Stimulated activated CD8-positive, alpha-beta memory T cell treated with anti-CD3 and anti-CD28 coated beads, Interleukin-12 subunit alpha, Interleukin-12 subunit beta, amount 100 ng/mL, for 24 hours (primary cell): Measurements from ENCODE around the gene RPL12.
"Not testable (repeated sequence)": the region's sequence is repeated elsewhere in the genome, so short reads cannot be mapped to it uniquely, and the experiment has no call there.

Experiments
- DNase-seq: peaks from one replicate; pipeline ENCODE4 v3.0.0-alpha.2; 2020; ENCODE audit errors: extremely low read depth

Gene RPL12

DNA sequence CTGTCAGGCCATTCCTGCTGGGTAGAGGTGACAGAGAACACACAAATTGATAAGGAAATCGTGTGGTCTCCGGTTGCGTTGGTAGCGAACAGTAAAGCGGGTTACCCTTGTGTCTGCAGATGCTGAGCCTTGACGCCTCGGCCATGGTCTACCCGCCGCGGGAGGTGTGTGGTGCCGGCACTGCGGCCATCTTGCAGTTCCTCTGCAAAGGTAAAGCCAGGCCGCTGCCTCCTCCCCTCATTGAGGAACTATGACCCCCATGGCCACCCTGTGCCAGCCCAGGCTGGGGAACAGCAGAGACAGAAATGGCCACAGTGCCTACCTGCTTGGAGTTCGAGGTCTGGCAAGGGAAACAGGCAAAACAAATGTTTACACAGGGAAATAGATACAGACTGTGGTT is 16.4 kb upstream of the RPL12 start:
- DNase-seq = no peak

DNA sequence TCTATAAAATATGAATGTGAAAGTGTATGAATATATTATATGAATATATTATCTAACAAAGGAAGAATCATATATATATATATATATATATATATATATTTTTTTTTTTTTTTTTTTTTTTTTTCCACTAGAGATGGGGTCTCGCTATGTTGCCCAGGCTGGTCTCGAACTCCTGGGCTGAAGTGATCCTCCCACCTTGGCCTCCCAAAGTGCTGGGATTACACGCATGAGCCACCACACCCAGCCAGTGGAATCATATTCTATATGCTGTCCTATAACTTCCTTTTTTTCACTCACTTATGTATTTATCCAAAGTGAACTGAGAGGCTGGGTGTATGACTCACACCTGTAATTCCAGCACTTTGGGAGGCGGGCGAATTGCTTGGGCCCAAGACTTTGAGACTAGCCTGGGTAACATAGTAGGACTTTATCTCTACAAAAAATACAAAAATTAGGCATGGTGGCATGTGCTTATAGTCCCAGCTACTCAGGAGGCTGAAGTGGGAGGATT is 15.3 kb upstream of the RPL12 start:
- not testable (repeated sequence) for DNase-seq

DNA sequence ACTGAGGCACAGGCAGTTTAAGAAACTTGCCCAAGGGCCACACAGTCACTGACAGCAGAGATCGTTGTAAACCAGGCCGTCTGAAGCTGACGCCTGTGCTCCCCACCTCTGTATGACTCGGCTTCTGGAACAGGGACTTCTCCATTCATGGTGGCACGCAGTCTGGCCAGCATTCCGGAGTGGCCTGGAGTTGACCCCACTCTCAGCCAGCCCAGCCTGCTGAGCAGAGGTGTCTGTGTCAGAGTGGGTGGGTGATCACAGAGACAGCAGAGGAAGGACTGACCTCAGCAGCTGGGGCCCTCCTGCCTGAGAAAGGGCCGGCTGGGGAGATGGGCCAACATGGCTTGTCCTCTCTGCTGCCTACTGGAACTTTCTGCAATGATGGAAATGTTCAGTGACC is 12.7 kb upstream of the RPL12 start:
- DNase-seq = no peak

DNA sequence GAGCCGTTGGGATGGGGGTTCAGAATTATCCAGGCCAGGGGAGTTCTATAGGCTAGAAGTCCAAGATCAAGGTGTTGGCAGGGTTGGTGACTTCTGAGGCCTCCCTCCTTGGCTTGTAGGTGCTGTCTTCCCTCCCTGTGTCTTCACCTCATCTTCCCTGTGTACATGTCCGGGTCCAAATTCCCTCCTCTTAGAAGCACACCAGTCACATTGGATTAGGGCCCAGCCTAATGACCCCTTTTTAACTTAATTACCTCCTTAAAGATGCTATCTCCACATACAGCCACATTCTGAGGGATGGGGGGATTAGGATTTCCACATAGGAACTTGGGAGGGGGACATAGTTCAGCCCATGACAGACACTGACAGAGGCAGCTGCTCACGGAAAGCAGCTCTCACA is 12.2 kb upstream of the RPL12 start:
- no peak for DNase-seq

DNA sequence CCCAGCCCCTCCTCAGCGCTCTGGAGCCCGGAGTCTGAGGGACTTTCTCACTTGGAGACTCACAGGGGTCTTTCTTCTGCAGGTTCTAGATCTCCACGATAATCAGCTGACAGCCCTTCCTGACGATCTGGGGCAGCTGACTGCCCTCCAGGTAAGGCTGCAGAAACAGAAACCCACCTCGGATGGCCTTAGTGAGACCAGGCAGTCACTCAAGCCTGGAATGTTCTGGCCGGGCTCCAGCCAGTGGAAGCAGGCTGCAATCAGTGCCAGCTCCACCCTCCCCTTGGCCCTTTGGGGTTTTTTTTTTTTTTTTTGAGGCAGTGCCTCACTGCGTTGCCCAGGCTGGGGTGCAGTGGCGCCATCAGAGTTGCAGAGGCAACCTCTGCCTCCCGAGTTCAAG is 7.7 kb upstream of the RPL12 start:
- DNase-seq = no peak

DNA sequence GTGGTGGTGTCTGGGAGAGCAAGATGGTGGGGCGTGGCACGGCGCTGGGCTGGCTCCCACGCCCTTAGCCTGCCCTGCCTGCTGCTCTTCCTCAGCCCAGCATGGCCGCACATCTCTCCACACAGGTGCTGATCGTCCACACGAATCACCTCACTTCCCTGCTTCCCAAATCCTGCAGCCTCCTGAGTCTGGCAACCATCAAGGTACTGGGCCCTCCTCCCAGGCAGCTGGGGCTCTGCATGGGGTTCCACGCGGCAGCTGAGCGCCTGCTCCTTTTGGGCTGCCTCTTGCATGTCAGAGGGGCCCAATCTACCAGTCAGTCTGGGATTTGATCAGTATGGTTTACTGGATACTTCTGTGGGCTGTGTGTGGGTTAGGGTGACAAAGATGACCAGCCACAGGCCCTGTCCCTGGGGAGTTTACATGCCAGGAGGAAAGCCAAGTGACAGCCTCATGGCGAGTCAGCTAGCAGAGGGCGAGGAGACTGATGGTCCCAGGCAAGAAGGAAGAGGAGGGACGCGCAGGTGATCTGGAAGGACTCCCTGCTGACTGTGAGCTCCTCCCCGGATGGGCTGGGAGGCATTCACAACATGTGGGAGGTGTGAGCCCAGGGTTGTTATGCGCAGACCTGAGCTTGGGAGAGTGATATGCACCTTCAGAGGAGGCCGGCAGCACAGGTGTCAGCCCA is 6.1 kb upstream of the RPL12 start:
- no peak for DNase-seq

DNA sequence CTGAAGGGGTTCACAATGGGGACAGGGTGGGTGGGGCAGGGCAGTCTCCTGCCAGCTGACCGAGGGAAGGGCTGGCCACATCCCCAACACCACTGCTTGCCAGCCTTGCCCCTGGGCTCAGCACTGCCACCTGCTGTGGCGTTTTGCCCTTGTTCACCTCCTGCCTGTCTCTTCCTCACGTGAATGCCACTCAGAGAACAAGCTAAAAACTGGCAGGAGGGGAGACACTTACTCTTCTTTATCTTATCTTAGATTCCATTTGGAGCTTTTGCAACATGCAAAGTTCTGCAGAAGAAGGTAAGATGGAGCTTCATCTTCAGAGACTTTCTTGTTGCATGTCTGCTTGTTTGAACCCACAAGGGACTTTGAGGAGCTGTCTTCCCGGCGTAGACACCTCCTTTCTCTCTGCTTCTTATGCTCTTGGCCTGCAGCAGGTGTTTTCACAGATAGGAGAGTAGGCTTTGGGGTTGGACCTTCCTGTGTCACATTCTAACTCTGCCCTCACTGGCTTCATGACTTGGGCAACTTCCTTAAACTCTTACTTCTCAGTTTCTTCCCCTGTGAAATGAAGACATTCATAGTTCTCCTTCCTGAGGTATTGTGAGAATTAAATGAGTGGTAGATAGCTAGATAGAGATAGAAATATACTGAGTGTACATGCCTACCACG is 4.3 kb upstream of the RPL12 start:
- no peak for DNase-seq

DNA sequence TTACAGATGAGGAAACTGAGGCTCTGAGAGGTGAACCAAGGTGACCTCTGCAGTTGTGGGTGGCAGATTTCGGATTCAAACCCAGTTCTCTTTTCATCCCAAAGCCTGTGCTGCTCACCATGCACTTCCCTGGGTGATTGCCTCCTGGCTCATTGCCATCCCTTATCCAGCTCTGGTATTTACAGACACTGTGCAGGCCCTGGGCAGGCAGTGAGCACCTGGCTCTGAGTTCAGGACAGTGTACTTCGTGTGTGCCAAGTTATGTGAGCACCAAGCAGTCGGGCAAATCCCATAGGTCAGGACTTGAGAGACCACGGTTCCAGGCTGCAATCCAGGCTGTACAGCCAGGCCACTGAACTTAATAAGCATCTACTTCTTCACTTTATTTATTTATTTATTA is 1.5 kb upstream of the RPL12 start:
- DNase-seq = no peak

DNA sequence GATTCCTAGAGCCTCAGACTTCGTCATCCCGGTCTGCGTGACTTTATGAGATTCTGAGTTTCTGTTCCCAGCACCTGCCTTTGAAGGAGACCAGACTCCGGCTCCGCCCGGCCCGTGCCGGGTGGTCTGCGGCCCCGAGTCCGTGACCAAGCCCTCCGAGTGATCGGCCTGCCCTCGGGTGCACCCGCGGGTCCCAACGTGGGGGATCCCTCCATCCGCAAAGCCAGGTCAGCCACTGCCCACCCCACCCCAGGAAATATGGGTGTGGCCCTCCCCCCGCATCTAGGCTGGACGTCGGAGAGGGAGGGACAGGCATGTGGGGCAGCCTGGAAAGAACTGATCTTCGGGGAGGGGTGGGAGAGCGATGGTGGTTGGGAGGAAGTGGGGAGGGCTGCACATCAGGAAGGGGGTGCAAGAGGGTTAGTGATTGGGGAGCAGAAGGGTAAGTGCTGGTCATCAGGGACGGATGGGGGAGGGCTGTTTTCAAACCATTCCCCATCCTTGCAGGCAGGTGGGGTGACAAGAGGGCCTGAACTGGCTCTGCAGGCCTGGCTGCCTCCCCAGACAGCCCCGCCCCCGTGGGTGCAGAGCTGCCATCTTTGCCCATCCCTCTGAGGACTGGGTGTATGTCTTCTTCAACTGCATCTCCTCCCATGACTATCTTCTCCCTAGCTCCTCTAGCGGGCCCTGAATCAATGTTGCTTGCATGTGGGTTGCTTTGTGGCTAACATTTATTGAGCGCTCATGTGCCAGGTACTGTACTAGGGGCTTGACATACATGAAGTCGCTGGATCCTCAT is 851 bp upstream of the RPL12 start:
- no peak for DNase-seq

DNA sequence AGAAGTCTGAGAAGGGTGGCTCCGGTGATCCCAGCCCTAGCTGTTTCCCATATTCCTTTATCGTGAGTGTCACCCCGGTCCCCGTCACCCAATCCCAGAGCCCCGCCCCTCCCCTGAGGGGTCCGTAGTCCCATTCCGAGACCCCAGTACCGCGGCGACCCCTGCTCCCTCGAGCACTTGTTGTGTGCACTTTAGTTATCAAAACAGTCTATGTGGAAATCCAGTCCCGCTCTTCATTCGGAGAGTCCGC is 327 bp upstream of the RPL12 start:
- no peak for DNase-seq

DNA sequence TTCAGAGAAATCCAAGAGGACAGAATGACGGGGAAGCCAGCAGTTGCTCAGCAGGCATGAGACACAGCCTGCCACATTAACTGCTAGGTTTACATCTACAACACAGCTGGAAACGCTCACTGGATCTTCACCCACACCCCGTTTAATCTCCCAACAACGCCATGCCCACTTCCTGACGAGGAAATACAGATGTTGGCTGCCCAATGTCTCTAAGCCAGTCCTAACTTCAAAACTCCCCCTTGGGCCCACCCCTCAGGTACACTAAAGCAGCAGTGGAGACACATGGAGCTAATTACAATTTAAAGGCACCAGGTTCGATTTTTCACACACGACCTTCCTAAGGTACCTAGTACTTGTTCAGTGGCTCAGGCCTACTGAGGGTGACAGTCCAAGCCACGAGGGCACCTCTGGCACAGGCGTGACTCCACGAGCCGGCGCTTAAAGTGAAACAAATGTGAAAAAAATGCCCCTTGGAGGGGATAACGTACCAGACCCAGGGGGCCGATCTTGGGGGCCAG is 904 bp downstream of the RPL12 start:
- DNase-seq = no peak

DNA sequence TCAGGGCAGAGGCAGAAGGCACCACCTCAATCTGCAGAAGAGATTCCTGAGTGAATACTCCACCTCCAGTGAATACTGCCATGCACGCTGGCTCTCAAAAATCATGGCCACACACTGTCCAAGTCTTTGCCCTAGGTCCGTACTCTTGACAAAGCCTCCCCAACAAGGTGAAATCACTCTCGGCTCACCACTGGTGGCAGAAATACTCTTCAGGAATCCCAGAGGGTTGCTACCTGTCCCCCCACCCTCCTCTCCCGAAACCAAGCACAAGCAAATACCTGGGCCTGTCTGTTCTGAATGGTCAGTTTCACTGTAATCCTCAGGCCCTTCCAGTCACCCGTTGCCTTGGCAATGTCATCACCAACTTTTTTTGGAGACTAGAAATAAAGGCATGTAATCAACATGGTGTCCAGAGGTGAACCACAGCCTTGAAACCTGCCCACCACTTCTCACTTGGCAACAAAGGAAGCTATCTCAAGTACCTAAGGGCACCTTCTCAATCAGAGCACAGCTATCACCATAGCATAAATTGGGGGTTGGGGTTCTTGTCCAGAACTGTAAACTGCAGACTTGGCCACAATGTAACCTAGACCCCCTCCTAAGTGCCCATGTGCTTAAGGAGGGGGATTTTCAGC is 1.8 kb downstream of the RPL12 start:
- no peak for DNase-seq

DNA sequence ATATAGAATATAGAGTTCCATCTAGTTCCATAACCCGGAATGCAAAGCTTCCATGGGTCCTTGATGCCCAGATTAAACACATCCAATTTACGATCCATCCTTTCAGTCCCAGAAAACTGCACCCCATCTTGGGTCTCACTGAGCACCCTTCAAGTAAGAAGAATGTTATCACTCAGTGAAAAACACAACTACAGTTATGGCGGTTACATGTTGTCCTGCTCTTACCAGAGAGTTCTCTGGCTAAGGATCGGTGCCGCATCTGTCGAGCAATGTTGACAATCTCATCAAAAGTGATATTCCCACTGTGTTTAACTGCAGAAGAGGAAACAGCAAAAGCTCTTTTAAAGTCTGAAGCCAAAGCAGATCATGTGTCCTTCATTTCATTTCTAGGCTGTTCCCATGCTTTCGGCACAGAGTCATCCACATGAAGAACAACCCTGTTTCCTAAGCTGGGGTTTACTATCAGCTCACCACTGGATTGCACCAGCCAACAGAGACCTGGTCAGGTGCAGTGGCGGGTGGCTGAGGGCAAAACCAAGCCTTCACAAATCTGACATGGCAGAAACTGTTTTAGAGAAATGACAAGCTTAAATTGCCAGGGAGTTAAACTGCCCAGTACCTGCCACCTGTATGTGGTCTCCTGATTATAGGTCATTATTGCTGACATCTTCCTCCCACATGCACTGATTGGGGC is 2.9 kb downstream of the RPL12 start:
- DNase-seq = no peak

DNA sequence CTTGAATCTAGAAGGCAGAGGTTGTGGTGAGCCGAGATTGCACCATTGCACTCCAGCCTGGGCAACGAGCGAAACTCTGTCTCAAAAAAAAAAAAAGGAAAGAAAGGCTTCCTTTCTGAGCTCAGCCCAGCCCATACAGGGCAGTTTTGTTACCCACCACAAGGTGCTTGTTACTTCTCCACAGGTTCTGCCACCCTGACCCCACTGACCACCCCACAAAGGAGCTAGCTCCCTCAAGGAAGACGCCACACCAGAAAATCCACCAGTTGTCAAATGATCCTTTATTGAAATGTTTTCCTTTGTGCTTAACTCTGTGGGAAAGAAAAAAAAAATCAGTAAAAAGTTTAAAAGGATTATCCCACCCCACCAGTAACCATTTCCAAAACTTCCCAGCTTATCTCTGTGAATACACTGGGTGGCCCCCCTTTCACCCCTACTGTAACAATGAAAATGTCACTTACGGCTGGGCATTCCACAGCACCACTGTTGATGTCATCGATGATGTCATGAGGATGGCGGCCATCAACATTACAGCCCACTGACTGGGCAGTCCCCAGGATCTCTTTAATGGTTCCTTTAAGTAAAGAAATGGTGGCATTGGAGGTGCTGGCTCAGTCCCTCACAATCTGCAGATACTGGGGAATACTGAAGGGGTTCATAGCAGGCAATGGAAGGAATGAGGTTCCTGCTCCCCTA is 3.6 kb downstream of the RPL12 start:
- no peak for DNase-seq

DNA sequence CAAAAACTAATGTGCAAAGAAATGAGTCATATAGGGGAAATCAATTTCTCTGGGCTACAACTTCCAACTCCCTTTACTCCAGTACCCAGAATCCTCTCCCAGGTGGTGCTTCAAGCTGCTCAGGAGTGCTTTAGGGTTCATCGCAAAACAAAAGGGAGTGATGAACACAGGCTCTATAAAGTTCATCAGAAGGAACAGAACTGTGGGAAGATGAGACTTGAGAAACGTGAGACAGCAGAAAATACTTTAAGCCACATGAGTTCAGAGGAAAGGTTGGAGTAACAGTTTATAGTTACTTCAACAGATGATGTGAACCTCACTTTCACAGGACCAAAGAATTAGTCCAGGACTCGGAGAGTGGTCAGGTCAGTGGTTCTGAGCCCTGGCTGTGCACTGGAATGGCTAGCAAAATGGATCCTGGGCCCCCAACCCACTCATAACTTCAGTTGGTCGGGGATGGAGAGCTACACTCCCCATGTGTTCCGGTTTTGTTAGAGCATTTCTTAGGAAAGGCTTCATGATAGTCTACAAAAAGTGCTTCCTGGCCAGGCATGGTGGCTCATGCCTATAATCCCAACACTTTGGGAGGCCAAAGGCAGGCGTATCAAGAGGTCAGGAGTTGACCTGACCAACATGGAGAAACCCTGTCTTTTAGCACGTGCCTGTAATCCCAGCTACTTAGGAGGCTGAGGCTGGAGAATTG is 4.3 kb downstream of the RPL12 start:
- DNase-seq = no peak

DNA sequence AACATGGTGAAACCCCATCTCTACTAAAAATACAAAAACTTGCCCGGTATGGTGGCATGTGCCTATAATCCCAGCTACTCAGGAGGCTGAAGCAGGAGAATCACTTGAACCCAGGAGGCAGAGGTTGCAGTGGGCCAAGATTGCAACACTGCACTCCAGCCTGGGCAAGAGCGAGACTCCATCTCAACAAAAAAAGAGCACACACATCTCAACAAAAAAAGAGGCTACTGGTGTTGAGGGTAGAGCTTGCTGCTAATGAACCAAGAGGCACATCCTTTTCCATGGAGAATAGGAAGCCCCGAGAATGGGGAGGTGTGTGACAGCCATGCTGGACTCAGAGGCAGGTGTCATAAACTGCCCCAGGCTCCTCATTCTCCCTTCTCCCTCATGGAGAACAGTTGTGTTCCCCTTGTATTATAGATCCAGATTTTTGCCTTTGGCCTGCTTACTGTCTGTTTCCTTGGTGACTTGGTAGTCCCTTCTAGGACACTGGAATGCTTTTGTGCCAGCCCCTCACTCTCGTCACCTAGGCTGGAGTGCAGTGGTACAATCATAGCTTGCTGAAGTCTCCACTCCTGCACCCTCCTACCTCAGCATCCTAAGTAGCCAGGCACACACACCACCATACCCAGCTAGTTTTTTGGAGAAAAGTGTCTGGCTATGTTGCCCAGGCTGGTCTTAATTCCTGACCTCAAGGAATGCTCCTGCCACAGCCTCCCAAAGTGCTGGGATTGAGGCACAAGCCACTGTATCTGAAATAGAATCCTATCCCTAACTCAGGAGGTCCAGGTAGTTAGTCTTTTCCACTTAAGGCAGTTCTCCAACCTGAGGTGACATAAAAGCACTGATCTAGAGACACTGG is 5.1 kb downstream of the RPL12 start:
- no peak for DNase-seq

DNA sequence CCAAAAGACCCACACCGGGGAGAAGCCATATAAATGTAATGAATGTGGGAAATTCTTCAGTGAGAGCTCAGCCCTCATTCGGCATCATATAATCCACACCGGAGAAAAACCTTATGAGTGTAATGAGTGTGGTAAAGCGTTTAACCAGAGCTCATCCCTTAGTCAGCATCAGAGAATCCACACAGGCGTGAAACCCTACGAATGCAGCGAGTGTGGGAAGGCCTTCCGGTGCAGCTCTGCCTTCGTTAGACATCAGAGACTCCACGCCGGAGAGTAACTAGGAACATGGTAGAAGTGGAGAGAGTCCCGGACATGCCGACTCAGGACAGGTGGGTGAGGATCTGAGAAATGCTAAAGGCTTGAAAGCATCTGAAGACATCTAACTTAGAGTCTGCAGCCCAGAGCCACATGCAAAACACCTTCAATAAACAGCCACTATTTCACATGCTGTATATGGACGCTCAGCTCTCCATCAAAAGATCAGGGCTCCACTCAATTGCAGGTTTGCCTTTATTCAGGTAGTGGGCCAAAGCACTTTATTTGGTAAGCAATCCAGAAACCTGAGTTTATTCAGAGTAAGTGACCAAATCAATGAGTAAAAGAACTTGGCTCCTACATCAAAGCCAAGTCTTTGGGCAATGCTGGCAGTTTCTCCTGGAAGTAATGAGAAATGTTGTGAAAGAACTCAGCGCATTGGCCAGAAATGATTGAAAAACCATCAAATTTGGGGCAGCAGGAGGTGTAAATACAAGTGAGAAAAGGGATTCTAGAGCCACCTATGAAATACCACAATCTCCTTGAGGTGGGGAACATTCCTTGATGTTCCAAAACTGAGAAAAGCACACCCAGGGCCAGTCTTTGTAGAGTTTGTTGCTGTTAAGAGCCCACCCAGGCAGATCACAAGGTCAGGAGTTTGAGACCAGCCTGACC is 6.0 kb downstream of the RPL12 start:
- DNase-seq = no peak

DNA sequence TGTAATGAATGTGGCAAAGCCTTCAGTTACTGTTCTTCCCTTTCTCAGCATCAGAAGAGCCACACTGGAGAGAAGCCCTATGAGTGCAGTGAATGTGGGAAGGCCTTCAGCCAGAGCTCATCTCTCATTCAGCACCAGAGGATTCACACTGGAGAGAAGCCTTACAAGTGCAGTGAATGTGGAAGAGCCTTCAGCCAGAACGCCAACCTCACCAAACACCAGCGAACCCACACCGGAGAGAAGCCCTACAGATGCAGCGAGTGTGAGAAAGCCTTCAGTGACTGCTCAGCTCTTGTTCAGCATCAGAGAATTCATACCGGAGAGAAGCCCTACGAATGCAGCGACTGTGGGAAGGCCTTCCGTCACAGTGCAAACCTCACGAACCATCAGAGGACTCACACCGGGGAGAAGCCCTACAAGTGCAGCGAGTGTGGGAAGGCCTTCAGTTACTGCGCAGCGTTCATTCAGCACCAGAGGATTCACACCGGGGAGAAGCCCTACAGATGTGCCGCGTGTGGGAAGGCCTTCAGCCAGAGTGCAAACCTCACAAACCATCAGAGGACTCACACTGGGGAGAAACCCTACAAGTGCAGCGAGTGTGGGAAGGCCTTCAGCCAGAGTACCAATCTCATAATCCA is 6.8 kb downstream of the RPL12 start:
- no peak for DNase-seq
